MM.1S (cell line): ENCODE results near the gene MRPS18B.

Experiments used
- DNase-seq: peaks from one replicate; pipeline ENCODE4 v3.0.0-alpha.2; 2015
- H2AFZ ChIP-seq: fragments of 300-600 bp; sonication (generic); 2 replicates; pipeline ENCODE4 v1.6.0; 2016; ENCODE audit warnings: antibody characterized with exemption, low read length
- H3F3A ChIP-seq: fragments of 300-600 bp; sonication (generic); 2 replicates; pipeline ENCODE4 v1.6.1; 2016; ENCODE audit warnings: mild to moderate bottlenecking, antibody characterized with exemption, low read length, moderate library complexity, mixed read lengths; ENCODE audit not compliant: insufficient read depth
- H3K27ac ChIP-seq: fragments of 300-600 bp; sonication (generic); 2 replicates; pipeline ENCODE4 v1.5.1; 2016; ENCODE audit warnings: mild to moderate bottlenecking, low read length
- H3K27me3 ChIP-seq: fragments of 300-600 bp; sonication (generic); replicated peaks from 2 replicates; pipeline ENCODE4 v1.6.0; 2016; ENCODE audit warnings: low read length; ENCODE audit not compliant: insufficient read depth
- H3K36me3 ChIP-seq: fragments of 300-600 bp; sonication (generic); replicated peaks from 2 replicates; pipeline ENCODE4 v1.6.1; 2016; ENCODE audit warnings: mild to moderate bottlenecking, low read length, mixed read lengths; ENCODE audit not compliant: insufficient read depth
- H3K4me1 ChIP-seq: fragments of 300-600 bp; sonication (generic); 2 replicates; pipeline ENCODE4 v1.6.1; 2016; ENCODE audit warnings: low read length, mixed read lengths
- H3K4me2 ChIP-seq: fragments of 300-600 bp; sonication (generic); 2 replicates; pipeline ENCODE4 v1.6.0; 2016; ENCODE audit warnings: low read depth, low read length
- H3K4me3 ChIP-seq: fragments of 300-600 bp; sonication (generic); 2 replicates; pipeline ENCODE4 v1.5.1; 2016; ENCODE audit warnings: low read length, mixed read lengths
- H3K79me2 ChIP-seq: fragments of 300-600 bp; sonication (generic); 2 replicates; pipeline ENCODE4 v1.6.1; 2016; ENCODE audit warnings: mixed run types, low read length, mixed read lengths
- H3K9ac ChIP-seq: fragments of 300-600 bp; sonication (generic); 2 replicates; pipeline ENCODE4 v1.6.1; 2016; ENCODE audit warnings: low read length, mixed read lengths
- H3K9me2 ChIP-seq: fragments of 300-600 bp; sonication (generic); replicated peaks from 2 replicates; pipeline ENCODE4 v1.6.1; 2016; ENCODE audit warnings: mild to moderate bottlenecking, low read length, mixed read lengths; ENCODE audit not compliant: insufficient read depth
- H3K9me3 ChIP-seq: fragments of 300-600 bp; sonication (generic); replicated peaks from 2 replicates; pipeline ENCODE4 v1.6.1; 2016; ENCODE audit warnings: mild to moderate bottlenecking, low read length, mixed read lengths; ENCODE audit not compliant: insufficient read depth
- H4K20me1 ChIP-seq: fragments of 300-600 bp; sonication (generic); 2 replicates; pipeline ENCODE4 v1.6.1; 2016; ENCODE audit warnings: mild to moderate bottlenecking, low read length, moderate library complexity, mixed read lengths; ENCODE audit not compliant: insufficient read depth
- CTCF ChIP-seq: fragments of 300-600 bp; sonication (generic); IDR thresholded peaks from 2 replicates; pipeline ENCODE4 v1.5.1; 2016; ENCODE audit warnings: antibody characterized with exemption, low read length, mixed read lengths
- EZH2 ChIP-seq: fragments of 300-600 bp; sonication (generic); optimal IDR thresholded peaks from 2 replicates; pipeline ENCODE3; 2017; ENCODE audit warnings: low read depth, mild to moderate bottlenecking, antibody characterized with exemption, low read length, mixed read lengths
- EZH2phosphoT487 ChIP-seq: fragments of 300-600 bp; sonication (generic); IDR thresholded peaks from 2 replicates; pipeline ENCODE4 v1.6.1; 2018; ENCODE audit warnings: antibody characterized with exemption, low read length

Gene MRPS18B

DNA sequence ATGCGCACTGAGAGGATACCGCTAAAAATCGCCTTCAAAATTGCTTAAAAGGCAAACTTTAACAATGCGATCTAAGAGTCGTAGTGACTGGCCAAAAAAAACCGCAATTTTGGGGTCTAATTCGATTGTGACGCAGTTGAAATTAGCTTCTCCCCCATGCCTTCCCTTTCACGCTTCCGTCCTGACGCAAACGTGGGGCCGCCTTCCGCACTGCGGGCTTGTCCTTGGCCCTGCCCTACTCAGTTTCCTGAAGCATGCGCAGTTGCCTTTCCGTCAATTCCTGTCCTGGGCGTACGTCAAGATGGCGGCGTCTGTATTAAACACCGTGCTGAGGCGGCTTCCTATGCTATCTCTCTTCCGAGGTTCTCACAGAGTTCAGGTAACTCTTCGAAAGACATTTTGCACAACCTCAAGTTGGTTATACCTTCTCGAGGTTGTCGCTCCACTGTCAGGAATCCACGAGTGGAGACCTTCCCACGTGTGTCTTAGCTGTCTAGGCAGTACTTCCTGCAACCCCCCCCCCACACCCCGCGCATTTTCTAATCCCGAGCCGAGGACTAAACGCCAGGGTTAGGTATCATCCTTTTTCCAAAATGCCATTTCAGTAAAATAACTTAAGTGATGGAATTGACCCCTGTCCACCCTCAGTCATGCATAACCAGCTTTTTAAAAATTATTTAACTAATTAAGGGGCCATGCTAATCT lies at the start of gene MRPS18B:
TSS of gene MRPS18B (plus strand) at position 276 of the 705 bp plus-strand sequence. CDS start at position 302, 26 bp downstream.
- TF ChIP-seq CTCF, result no peak
- H3K9me3 ChIP-seq, result no peaks in the 10 kb centered on the region
- peak within 1 kb of the TSS; percentile 100 for H3K9ac ChIP-seq
- peak within 1 kb of the TSS; percentile 54 for H2AFZ ChIP-seq
- peaks cover 8% of the 10 kb centered on the region; the same call in 1 of the 2 replicates for H3K4me1 ChIP-seq
- DNase-seq, result peak; percentile 97
- H4K20me1 ChIP-seq, result no peaks in the 10 kb centered on the region; the same call in 1 of the 2 replicates
- H3K4me2 ChIP-seq, result peak within 1 kb of the TSS; percentile 75
- H3K36me3 ChIP-seq, result peaks cover 10% of the 10 kb centered on the region
- no peaks in the 10 kb centered on the region for H3K27me3 ChIP-seq
- no peaks in the 10 kb centered on the region for H3K9me2 ChIP-seq
- H3K79me2 ChIP-seq, result peaks cover 63% of the 10 kb centered on the region
- H3K27ac ChIP-seq, result peak within 1 kb of the TSS; percentile 96
- peak within 1 kb of the TSS; percentile 95 for H3K4me3 ChIP-seq
- H3F3A ChIP-seq, result peaks cover 34% of the 10 kb centered on the region

DNA sequence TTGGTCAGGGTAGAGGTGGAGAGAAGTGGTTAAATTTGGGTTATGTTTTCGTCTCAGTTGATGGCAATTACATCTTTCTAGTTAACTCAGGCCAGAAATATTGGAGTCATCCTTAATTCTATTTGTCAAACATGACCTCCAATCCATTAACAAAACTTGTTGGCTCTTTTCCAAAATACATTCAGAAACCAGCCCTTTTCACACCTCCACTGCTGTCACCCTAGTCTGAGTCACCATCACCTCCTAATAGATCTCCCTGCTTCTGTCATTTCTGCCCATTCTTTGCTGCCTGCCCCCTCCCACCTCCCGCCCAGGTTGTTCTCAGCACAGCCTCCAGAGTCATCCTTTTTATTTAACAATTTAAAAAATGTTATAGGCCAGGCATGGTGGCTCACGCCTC lies 49.4 kb upstream of the MRPS18B start:
- Histone ChIP-seq H3K27me3 (no peaks in the 10 kb centered on the region), H3K4me1 (peaks cover 11% of the 10 kb centered on the region), H3K4me2 (no peak overlapping the region), H3K9ac (no peak overlapping the region), H3K36me3 (no peaks in the 10 kb centered on the region), H3K4me3 (no peak overlapping the region), H4K20me1 (0 out of 2 replicates have a peak, but pooled peaks cover 6% of the 10 kb centered on the region), H3K9me3 (no peaks in the 10 kb centered on the region), H3K27ac (no peak overlapping the region), H3K9me2 (no peaks in the 10 kb centered on the region), H3F3A (peaks cover 11% of the 10 kb centered on the region; the same call in 1 of the 2 replicates), H3K79me2 (peaks cover 20% of the 10 kb centered on the region), H2AFZ (no peak overlapping the region)
- no peak for TF ChIP-seq CTCF
- TF ChIP-seq EZH2phosphoT487, result no peak
- TF ChIP-seq EZH2, result no peak
- no peak for DNase-seq

DNA sequence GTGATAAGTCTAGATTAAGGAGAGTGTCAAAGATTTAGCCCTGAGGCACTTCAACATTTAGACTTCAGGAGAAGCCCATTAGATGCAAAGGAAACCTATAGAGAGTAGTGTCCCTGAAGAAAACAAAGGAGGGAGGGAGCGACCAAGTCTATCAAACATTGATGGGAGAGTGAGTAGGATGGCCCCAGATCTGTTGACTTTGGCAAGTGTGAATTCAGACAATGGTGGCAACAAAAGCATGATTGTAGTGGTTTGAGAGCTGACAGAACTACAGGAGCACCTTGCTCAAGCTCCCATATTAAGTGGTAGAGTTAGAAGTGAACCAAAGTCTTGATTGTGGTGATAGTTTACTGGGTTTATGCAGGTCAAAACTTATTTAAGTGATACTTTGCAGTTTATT lies 47.4 kb upstream of the MRPS18B start:
- H3K27ac ChIP-seq, result no peak overlapping the region
- no peak for DNase-seq
- no peak for TF ChIP-seq CTCF
- no peak for TF ChIP-seq EZH2phosphoT487
- TF ChIP-seq EZH2, result no peak
- peaks cover 11% of the 10 kb centered on the region; the same call in 1 of the 2 replicates for H3F3A ChIP-seq
- no peaks in the 10 kb centered on the region for H3K9me3 ChIP-seq
- H3K27me3 ChIP-seq, result no peaks in the 10 kb centered on the region
- H3K9ac ChIP-seq, result peak overlapping the region; percentile 88; the same call in 1 of the 2 replicates
- H3K4me3 ChIP-seq, result peak overlapping the region; percentile 90
- peaks cover 6% of the 10 kb centered on the region; the same call in 1 of the 2 replicates for H4K20me1 ChIP-seq
- H3K79me2 ChIP-seq, result peaks cover 40% of the 10 kb centered on the region
- H3K36me3 ChIP-seq, result no peaks in the 10 kb centered on the region
- H3K4me2 ChIP-seq, result peak overlapping the region; percentile 91
- peaks cover 18% of the 10 kb centered on the region for H3K4me1 ChIP-seq
- H2AFZ ChIP-seq, result peak overlapping the region; percentile 95
- H3K9me2 ChIP-seq, result no peaks in the 10 kb centered on the region
